Mucosa of rectum (tissue), 2 donors: ENCODE results near the gene FARP1.

Experiments
- H3K27ac ChIP-seq, 2 donors: one replicate each; pipeline ENCODE4 v1.7.0; 2013; ENCODE audit warnings: inconsistent platforms in 2 of 2, low read depth in 2 of 2, low read length in 2 of 2
- H3K27me3 ChIP-seq, 2 donors: one replicate each; pipeline ENCODE4 v1.7.0; 2013; ENCODE audit warnings: low read length in 2 of 2; ENCODE audit not compliant: control insufficient read depth in 2 of 2, insufficient read depth in 2 of 2
- H3K36me3 ChIP-seq, 2 donors: one replicate each; pipeline ENCODE4 v1.7.0; 2013; ENCODE audit warnings: low read length in 2 of 2; ENCODE audit not compliant: control insufficient read depth in 2 of 2, insufficient read depth in 2 of 2
- H3K4me1 ChIP-seq, 2 donors: one replicate each; pipeline ENCODE4 v1.7.0; 2013; ENCODE audit warnings: low read length in 2 of 2, mild to moderate bottlenecking in 1 of 2; ENCODE audit not compliant: control insufficient read depth in 2 of 2, insufficient read depth in 2 of 2
- H3K4me3 ChIP-seq, 2 donors: one replicate each; pipeline ENCODE4 v1.7.0; 2013; ENCODE audit warnings: low read length in 2 of 2
- H3K9ac ChIP-seq, 2 donors: one replicate each; pipeline ENCODE4 v1.7.0; 2013; ENCODE audit warnings: low read length in 2 of 2, low read depth in 1 of 2, mild to moderate bottlenecking in 1 of 2
- H3K9me3 ChIP-seq, 2 donors: one replicate each; pipeline ENCODE4 v1.7.0; 2013; ENCODE audit warnings: low read length in 2 of 2; ENCODE audit not compliant: control insufficient read depth in 2 of 2
- donor health status: healthy.
- donor health status: Normal muscosa, but diverticular disease.

The FARP1 gene

DNA sequence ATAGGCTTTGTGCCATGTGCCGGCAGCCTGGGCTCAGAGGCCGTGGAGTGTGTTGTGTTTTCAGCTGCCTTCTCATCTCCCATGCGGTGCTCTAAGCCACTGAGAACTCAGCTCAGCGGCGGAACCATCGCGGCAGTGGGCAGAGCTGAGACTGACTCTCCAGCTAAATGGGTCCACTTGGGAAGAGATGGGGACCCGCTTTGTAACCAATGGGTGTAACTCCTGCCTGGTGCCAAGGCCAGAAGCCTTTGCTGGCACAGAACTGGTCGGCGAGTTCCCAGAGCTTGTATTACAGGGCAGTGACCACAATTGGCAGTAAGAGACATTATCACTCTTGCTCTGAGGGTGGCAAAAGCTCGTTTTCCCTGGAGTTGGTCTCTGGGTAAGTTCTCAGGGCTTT, 251.0 kb downstream of the FARP1 start:
- H3K4me1 ChIP-seq = no peaks in the 10 kb centered on the region
- H3K27me3 ChIP-seq = no peaks in the 10 kb centered on the region
- no peak overlapping the region for H3K9ac ChIP-seq
- H3K27ac ChIP-seq = no peak overlapping the region
- H3K9me3 ChIP-seq = no peaks in the 10 kb centered on the region
- peaks cover 0 to 10% of the 10 kb centered on the region in 2 donors for H3K36me3 ChIP-seq
- H3K4me3 ChIP-seq = no peak overlapping the region

DNA sequence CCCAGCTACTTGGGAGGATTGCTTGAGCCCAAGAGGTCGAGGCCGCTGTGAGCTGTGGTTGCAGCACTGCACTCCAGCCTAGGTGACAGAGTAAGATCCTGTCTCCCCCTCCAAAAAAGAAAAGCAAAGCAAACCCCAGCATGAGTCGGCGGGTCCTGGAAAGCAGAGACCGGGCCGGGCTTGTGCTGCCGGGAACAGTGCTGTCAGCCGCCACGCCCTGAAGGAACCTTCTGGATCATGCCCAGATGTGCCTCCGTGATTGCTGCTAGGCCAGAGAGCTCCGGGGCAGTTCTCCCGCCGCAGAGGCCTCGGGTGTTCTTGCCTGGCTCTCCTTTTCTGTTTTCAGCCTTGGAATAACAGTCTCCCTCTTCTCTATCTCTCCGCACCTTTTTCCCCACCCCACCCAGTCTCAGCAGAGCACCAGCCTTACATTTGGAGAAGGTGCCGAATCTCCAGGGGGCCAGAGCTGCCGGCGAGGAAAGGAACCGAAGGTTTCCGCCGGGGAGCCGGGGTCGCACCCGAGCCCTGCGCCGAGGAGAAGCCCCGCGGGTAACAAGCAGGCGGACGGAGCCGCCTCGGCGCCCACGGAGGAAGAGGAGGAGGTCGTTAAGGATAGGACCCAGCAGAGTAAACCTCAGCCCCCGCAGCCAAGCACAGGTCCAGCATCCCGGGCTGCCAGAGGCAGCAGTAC, 252.1 kb downstream of the FARP1 start:
- H3K4me3 ChIP-seq = no peak overlapping the region
- H3K9me3 ChIP-seq = no peaks in the 10 kb centered on the region
- H3K36me3 ChIP-seq = peaks cover 0 to 4% of the 10 kb centered on the region in 2 donors
- H3K9ac ChIP-seq = no peak overlapping the region
- no peaks in the 10 kb centered on the region for H3K27me3 ChIP-seq
- no peak overlapping the region for H3K27ac ChIP-seq
- H3K4me1 ChIP-seq = no peaks in the 10 kb centered on the region

GRCh38 chr13:98396071-98396710, 253.3 kb downstream of the FARP1 start:
- H3K27ac ChIP-seq = no peak overlapping the region
- H3K36me3 ChIP-seq = peaks cover 0 to 4% of the 10 kb centered on the region in 2 donors
- H3K27me3 ChIP-seq = no peaks in the 10 kb centered on the region
- no peak overlapping the region for H3K4me3 ChIP-seq
- no peak overlapping the region for H3K9ac ChIP-seq
- H3K4me1 ChIP-seq = no peaks in the 10 kb centered on the region
- H3K9me3 ChIP-seq = no peaks in the 10 kb centered on the region

- Histone ChIP-seq H3K4me1 (no peaks in the 10 kb centered on the region), H3K4me3 (no peak overlapping the region), H3K27me3 (no peaks in the 10 kb centered on the region), H3K9ac (no peak overlapping the region), H3K36me3 (peaks cover 0 to 4% of the 10 kb centered on the region in 2 donors), H3K9me3 (no peaks in the 10 kb centered on the region), H3K27ac (no peak overlapping the region)
Measured at GRCh38 chr13:98397221-98397620, 254.3 kb downstream of the FARP1 start.

DNA sequence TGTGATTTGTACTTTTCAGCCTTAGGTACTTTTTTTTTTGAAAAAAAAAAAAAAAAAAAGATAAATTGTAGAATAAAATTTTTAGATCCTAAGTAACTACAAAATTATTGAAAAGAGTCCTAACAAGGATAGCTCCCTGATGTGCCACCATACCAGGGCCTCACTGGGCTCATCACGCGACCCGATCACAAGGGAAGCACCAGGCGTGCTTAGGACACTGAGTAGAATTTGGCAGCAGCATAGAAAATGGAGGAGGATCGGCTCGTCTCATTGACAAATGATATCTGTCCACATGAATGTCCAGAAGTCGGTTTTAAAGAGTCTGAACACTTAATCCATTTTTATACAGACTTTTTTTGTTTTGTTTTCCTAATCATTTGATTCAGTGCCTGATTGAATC, 255.0 kb downstream of the FARP1 start:
- no peaks in the 10 kb centered on the region for H3K9me3 ChIP-seq
- peaks cover 0 to 4% of the 10 kb centered on the region in 2 donors for H3K36me3 ChIP-seq
- H3K4me1 ChIP-seq = no peaks in the 10 kb centered on the region
- H3K4me3 ChIP-seq = no peak overlapping the region
- H3K9ac ChIP-seq = no peak overlapping the region
- H3K27ac ChIP-seq = no peak overlapping the region
- no peaks in the 10 kb centered on the region for H3K27me3 ChIP-seq

DNA sequence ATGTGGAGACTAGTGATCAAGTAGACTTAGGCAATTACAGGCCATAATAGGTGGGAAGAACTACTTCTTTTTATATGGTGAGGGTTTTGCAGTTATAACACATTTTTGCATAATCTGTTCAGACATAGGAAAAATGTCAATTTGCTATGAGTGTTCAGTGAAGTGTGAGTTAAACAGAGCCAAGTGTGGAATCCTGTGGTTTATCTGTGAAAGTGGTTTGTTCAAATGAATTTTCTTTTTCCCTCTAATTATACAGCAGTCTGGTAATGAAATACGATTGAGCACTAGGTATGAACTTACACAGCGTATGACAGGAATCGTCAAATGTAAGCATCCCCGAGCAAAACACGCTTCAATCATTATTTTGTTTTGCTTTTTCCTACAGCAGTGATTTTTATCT, 255.7 kb downstream of the FARP1 start:
- H3K4me1 ChIP-seq = no peaks in the 10 kb centered on the region
- peaks cover 0 to 4% of the 10 kb centered on the region in 2 donors for H3K36me3 ChIP-seq
- H3K9ac ChIP-seq = no peak overlapping the region
- no peak overlapping the region for H3K4me3 ChIP-seq
- H3K27me3 ChIP-seq = no peaks in the 10 kb centered on the region
- no peaks in the 10 kb centered on the region for H3K9me3 ChIP-seq
- H3K27ac ChIP-seq = no peak overlapping the region

GRCh38 chr13:98399756-98400155, 256.9 kb downstream of the FARP1 start:
- Histone ChIP-seq H3K36me3 (peaks cover 0 to 6% of the 10 kb centered on the region in 2 donors), H3K9me3 (no peaks in the 10 kb centered on the region), H3K4me3 (no peak overlapping the region), H3K9ac (no peak overlapping the region), H3K27ac (no peak overlapping the region), H3K27me3 (no peaks in the 10 kb centered on the region), H3K4me1 (no peaks in the 10 kb centered on the region)

GRCh38 chr13:98401934-98402333, 259.0 kb downstream of the FARP1 start:
- Histone ChIP-seq H3K4me3 (no peak overlapping the region), H3K9me3 (no peaks in the 10 kb centered on the region), H3K27me3 (no peaks in the 10 kb centered on the region), H3K27ac (no peak overlapping the region), H3K9ac (no peak overlapping the region), H3K4me1 (peaks cover 4 to 5% of the 10 kb centered on the region in 2 donors), H3K36me3 (peaks cover 0 to 2% of the 10 kb centered on the region in 2 donors)

- no peak overlapping the region for H3K9ac ChIP-seq
- H3K4me1 ChIP-seq = peaks cover 4 to 5% of the 10 kb centered on the region in 2 donors
- H3K27me3 ChIP-seq = no peaks in the 10 kb centered on the region
- H3K4me3 ChIP-seq = no peak overlapping the region
- no peaks in the 10 kb centered on the region for H3K9me3 ChIP-seq
- no peak overlapping the region for H3K27ac ChIP-seq
- H3K36me3 ChIP-seq = peaks cover 0 to 2% of the 10 kb centered on the region in 2 donors
Measured at GRCh38 chr13:98403076-98403475, 260.2 kb downstream of the FARP1 start.

DNA sequence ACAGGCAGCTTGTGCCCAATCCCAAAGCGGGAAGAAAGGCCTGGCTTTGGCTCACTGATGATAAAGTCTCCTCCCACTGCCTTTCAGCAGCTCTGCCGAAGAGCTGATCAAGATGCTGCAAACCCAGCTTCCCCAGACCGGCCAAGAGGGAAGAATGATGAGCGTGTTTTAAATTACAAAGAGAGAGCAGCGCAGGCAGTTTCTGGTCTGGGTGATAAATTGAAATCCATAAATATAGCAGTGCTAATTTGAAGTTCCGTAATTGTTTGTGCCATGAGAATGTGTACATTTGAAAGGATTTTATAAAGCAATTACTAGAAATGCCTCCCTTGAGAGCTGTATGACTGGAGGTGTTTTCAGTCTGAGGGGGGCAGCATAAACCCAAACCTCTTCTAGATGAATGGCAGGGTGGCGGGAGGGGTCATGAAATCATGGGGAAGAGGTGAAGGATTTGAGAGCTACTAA, 262.2 kb downstream of the FARP1 start:
- no peaks in the 10 kb centered on the region for H3K27me3 ChIP-seq
- no peak overlapping the region for H3K9ac ChIP-seq
- peaks cover 0 to 2% of the 10 kb centered on the region in 2 donors for H3K36me3 ChIP-seq
- H3K27ac ChIP-seq = no peak overlapping the region
- H3K9me3 ChIP-seq = no peaks in the 10 kb centered on the region
- H3K4me1 ChIP-seq = peaks cover 4 to 5% of the 10 kb centered on the region in 2 donors
- no peak overlapping the region for H3K4me3 ChIP-seq
